Measurements from ENCODE around the gene SLC30A3. TPM values are rescaled to one million over a fixed set of nuclear protein-coding genes. Genes with fewer than 3 reads are reported as not detected.
A peak's percentile ranks its signal among the peaks of the same experiment; 100 is the strongest.

SLC30A3 gene
- total and polyA plus RNA-seq, 2 of the 13 experiments (the other 11 are each of a cell fraction or from before 2014, with no cell fraction given): 0.38 to 0.79 TPM

GRCh38 chr2:27250652-27251379 is 12.0 kb downstream of the SLC30A3 start:
- Histone ChIP-seq H3K36me3 (replicated peaks in 1 of 2; ENCODE audit: control insufficient read depth in 1 of 2, insufficient read depth in 2 of 2, low read length in 2 of 2) (no peaks in the 10 kb centered on the region), H3K27me3 (ENCODE audit: control insufficient read depth in 1 of 2, insufficient read depth in 2 of 2, low read length in 2 of 2) (peaks cover 0 to 13% of the 10 kb centered on the region in 2 experiments; a peak in 3 of 5 replicates), H3K4me2 (ENCODE audit: low read depth, low read length) (peak overlapping the region; percentile 94), H2AFZ (ENCODE audit: low read length) (no peak overlapping the region), H3K9ac (ENCODE audit: insufficient read depth, low read depth, low read length) (peak overlapping the region; percentile 66; the same call in 1 of the 2 replicates), H4K20me1 (ENCODE audit: insufficient read depth, low read length) (no peaks in the 10 kb centered on the region), H3K9me3 (ENCODE audit: low read length) (no peaks in the 10 kb centered on the region), H3K79me2 (ENCODE audit: insufficient read depth, low read length) (no peaks in the 10 kb centered on the region), H3K4me3 (replicated peaks in 1 of 3; ENCODE audit: insufficient read depth in 1 of 3, low read depth in 2 of 3, low read length in 3 of 3) (peak overlapping the region in 2 of 3 experiments; percentile 31 to 70; a peak in 3 of 6 replicates), H3K4me1 (ENCODE audit: insufficient read depth, low read length) (peaks cover 25% of the 10 kb centered on the region), H3K27ac (ENCODE audit: extremely low read length, insufficient read depth, low read length) (no peak overlapping the region)
- CTCF ChIA-PET (ENCODE audit: low intra/inter-chr PET ratio, low total read pairs): interaction anchor here (1.9 to 3.6 kb wide), 3 partner anchors 14 to 53 kb away, joined by 7 to 38 read pairs (median 22); no protein-coding TSS in a partner anchor
- DNase-seq (ENCODE audit: low spot score) (no peak), FAIRE-seq (no peak), ATAC-seq (peak; percentile 1; the same call in 2 of the 3 replicates)
- 34% methylated on average over 13 of the region's 13 CpGs for WGBS (ENCODE audit: low lambda C conversion rate)
- POLR2A ChIA-PET: interaction anchor here (1.3 to 2.1 kb wide), 3 partner anchors 11 to 53 kb away, joined by 3 to 6 read pairs (median 3); no protein-coding TSS in a partner anchor
- BruUV-seq (replicated peaks): no TSS peak
- intact Hi-C loops (cut with micrococcal nuclease; ENCODE audit: unreplicated experiment) (loop anchor here (1.0 to 10.0 kb wide), 3 partner anchors 29 to 124 kb away; partner anchors contain the start of genes EIF2B4 and SNX17), in situ Hi-C loops (cut with HindIII; ENCODE audit: extremely low pct_ligation_motif_present, low pct_unique_long_range_greater_than_20kb) (no loop called here)
- TF ChIP-seq MLLT10 (CRISPR knock-in tag; IDR thresholded peaks at IDR 0.05) (no peak), THRA (CRISPR knock-in tag; IDR thresholded peaks at IDR 0.05; ENCODE audit: borderline replicate concordance) (no peak), ZNF720 (CRISPR knock-in tag; IDR thresholded peaks at IDR 0.05) (no peak), ZBED4 (CRISPR knock-in tag; IDR thresholded peaks at IDR 0.05; ENCODE audit: borderline replicate concordance) (no peak), ZSCAN9 (CRISPR knock-in tag; IDR thresholded peaks at IDR 0.05; ENCODE audit: borderline replicate concordance) (no peak), ZNF704 (CRISPR knock-in tag; IDR thresholded peaks at IDR 0.05; ENCODE audit: borderline replicate concordance) (no peak), ZNF44 (CRISPR knock-in tag; IDR thresholded peaks at IDR 0.05) (no peak), ZNF556 (CRISPR knock-in tag; IDR thresholded peaks at IDR 0.05; ENCODE audit: borderline replicate concordance) (peak; percentile 32; the same call in 1 of the 2 replicates), RAD21 (CRISPR knock-in tag; IDR thresholded peaks at IDR 0.05) (no peak), MATR3 (CRISPR knock-in tag; IDR thresholded peaks at IDR 0.05) (0 out of 2 replicates have a peak, but pooled peaks have one; percentile 38), NONO (IDR thresholded peaks at IDR 0.05) (no peak), NONO (CRISPR knock-in tag; conservative IDR thresholded peaks at IDR 0.05) (peak; percentile 43)
